ENCODE results near the gene SCNN1G.

- TF ChIP-seq, protein P1, sequence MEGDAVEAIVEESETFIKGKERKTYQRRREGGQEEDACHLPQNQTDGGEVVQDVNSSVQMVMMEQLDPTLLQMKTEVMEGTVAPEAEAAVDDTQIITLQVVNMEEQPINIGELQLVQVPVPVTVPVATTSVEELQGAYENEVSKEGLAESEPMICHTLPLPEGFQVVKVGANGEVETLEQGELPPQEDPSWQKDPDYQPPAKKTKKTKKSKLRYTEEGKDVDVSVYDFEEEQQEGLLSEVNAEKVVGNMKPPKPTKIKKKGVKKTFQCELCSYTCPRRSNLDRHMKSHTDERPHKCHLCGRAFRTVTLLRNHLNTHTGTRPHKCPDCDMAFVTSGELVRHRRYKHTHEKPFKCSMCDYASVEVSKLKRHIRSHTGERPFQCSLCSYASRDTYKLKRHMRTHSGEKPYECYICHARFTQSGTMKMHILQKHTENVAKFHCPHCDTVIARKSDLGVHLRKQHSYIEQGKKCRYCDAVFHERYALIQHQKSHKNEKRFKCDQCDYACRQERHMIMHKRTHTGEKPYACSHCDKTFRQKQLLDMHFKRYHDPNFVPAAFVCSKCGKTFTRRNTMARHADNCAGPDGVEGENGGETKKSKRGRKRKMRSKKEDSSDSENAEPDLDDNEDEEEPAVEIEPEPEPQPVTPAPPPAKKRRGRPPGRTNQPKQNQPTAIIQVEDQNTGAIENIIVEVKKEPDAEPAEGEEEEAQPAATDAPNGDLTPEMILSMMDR (IDR thresholded peaks at IDR 0.05), result no peak
- TF ChIP-seq POLR2A (IDR thresholded peaks at IDR 0.05), result no peak
- TF ChIP-seq POLR2AphosphoS5 (IDR thresholded peaks at IDR 0.05), result no peak
- TF ChIP-seq EP300 (IDR thresholded peaks at IDR 0.05; ENCODE audit: low read depth), result no peak
These were observed 43.1 kb downstream of the SCNN1G start for GRCh38 chr16:23225634-23226033.

All from transverse colon (tissue), 4 donors.